Liver (tissue), 9 donors: ENCODE data around the gene FOXR1. TPM values are rescaled to one million over a fixed set of nuclear protein-coding genes. Genes with fewer than 3 reads are reported as not detected.
A peak's percentile ranks its signal among the peaks of the same experiment; 100 is the strongest.

Experiments
- DNase-seq: peaks from one replicate; pipeline ENCODE4 v3.0.0-alpha.2; 2017; ENCODE audit warnings: low spot score
- H3K27ac ChIP-seq, 2 donors: one replicate each; pipeline ENCODE4 v1.7.0; 2013; ENCODE audit warnings: inconsistent platforms in 2 of 2, low read length in 2 of 2, control low read depth in 1 of 2, low read depth in 1 of 2, mild to moderate bottlenecking in 1 of 2
- H3K27me3 ChIP-seq, 4 donors: one replicate each; pipeline versions ENCODE4 v1.6.1 to v1.7.0; 2013; ENCODE audit warnings: low read length in 3 of 4, inconsistent platforms in 1 of 4, mild to moderate bottlenecking in 1 of 4, moderate library complexity in 1 of 4; ENCODE audit not compliant: control insufficient read depth in 4 of 4, insufficient read depth in 4 of 4
- H3K36me3 ChIP-seq, 4 donors: one replicate each; pipeline versions ENCODE4 v1.6.1 to v1.7.0; 2013; ENCODE audit warnings: low read length in 3 of 4, mild to moderate bottlenecking in 3 of 4, low read depth in 1 of 4, moderate library complexity in 1 of 4; ENCODE audit not compliant: control insufficient read depth in 4 of 4, insufficient read depth in 3 of 4
- H3K4me1 ChIP-seq, 4 donors: one replicate each; pipeline versions ENCODE4 v1.6.1 to v1.7.0; 2013; ENCODE audit warnings: low read length in 3 of 4, mild to moderate bottlenecking in 3 of 4, moderate library complexity in 1 of 4; ENCODE audit not compliant: control insufficient read depth in 4 of 4, insufficient read depth in 4 of 4
- H3K4me3 ChIP-seq, 3 donors: one replicate each; pipeline versions ENCODE4 v1.6.1 to v1.7.0; 2013; ENCODE audit warnings: low read length in 3 of 3, control low read depth in 1 of 3, low read depth in 1 of 3, mild to moderate bottlenecking in 1 of 3
- H3K9ac ChIP-seq, 2 donors: one replicate each; pipeline ENCODE4 v1.7.0; 2013; ENCODE audit warnings: low read length in 2 of 2, mild to moderate bottlenecking in 2 of 2, moderate library complexity in 2 of 2, control low read depth in 1 of 2, low read depth in 1 of 2
- H3K9me3 ChIP-seq, 4 donors: one replicate each; pipeline versions ENCODE4 v1.6.1 to v1.7.0; 2013; ENCODE audit warnings: low read length in 3 of 4; ENCODE audit not compliant: control insufficient read depth in 4 of 4
- EGR1 ChIP-seq, 2 donors: IDR thresholded peaks; 2 replicates each; pipeline ENCODE4 v1.6.1; 2016 to 2018; ENCODE audit warnings: antibody characterized with exemption in 2 of 2, low read depth in 2 of 2
- FOXA1 ChIP-seq: IDR thresholded peaks from 2 replicates; pipeline ENCODE4 v1.6.1; 2016; ENCODE audit warnings: antibody characterized with exemption
- FOXA2 ChIP-seq: IDR thresholded peaks from 2 replicates; pipeline ENCODE4 v1.6.1; 2016; ENCODE audit warnings: antibody characterized with exemption
- GABPA ChIP-seq, 2 donors: IDR thresholded peaks in 1 of 2; conservative IDR thresholded peaks in 1 of 2; 2 replicates each; pipeline ENCODE4 v1.6.1; 2016; ENCODE audit warnings: antibody characterized with exemption in 2 of 2, mild to moderate bottlenecking in 1 of 2, moderate library complexity in 1 of 2
- HNF4A ChIP-seq, 2 donors: conservative IDR thresholded peaks; 2 replicates each; pipeline ENCODE4 v1.6.1; 2016; ENCODE audit warnings: antibody characterized with exemption in 2 of 2, mild to moderate bottlenecking in 2 of 2
- HNF4G ChIP-seq: IDR thresholded peaks from 2 replicates; pipeline ENCODE4 v1.6.1; 2016; ENCODE audit warnings: antibody characterized with exemption
- JUND ChIP-seq, 2 donors: IDR thresholded peaks; 2 replicates each; pipeline ENCODE4 v1.6.1; 2016; ENCODE audit warnings: antibody characterized with exemption in 2 of 2
- NR2F2 ChIP-seq: IDR thresholded peaks from 2 replicates; pipeline ENCODE4 v1.6.1; 2016; ENCODE audit warnings: antibody characterized with exemption
- RAD21 ChIP-seq, 2 donors: IDR thresholded peaks; 2 replicates each; pipeline ENCODE4 v1.6.1; 2016; ENCODE audit warnings: antibody characterized with exemption in 2 of 2, mild to moderate bottlenecking in 2 of 2
- RXRA ChIP-seq, 2 donors: IDR thresholded peaks; 2 replicates each; pipeline ENCODE4 v1.6.1; 2017 to 2018; ENCODE audit warnings: antibody characterized with exemption in 2 of 2, mild to moderate bottlenecking in 1 of 2
- SP1 ChIP-seq: IDR thresholded peaks from 2 replicates; pipeline ENCODE4 v1.6.1; 2018; ENCODE audit warnings: antibody characterized with exemption, mild to moderate bottlenecking
- TAF1 ChIP-seq: conservative IDR thresholded peaks from 2 replicates; pipeline ENCODE4 v1.6.1; 2016; ENCODE audit warnings: antibody characterized with exemption, mild to moderate bottlenecking
- YY1 ChIP-seq: IDR thresholded peaks from 2 replicates; pipeline ENCODE4 v1.6.1; 2016; ENCODE audit warnings: antibody characterized with exemption, mild to moderate bottlenecking
- WGBS: extraction: QIAGEN DNeasy Blood & Tissue Kit; methylation state at CpG from one replicate; pipeline ENCODE4 v1.1.7; 2013; 5-methylcytosine and 5-hydroxymethylcytosine counted together
- polyA plus RNA-seq, 2 donors: library from polyadenylated mRNA; stranded (reverse) in 1 of 2; unstranded in 1 of 2; fragments of 200-250 nt in 1 of 2; fragments of >200 nt in 1 of 2; fragmentation: Nextera tagmentation in 1 of 2; extraction: Ambion mirVana in 1 of 2; gene quantifications; one replicate each; pipeline versions ENCODE4 v1.2.1 to v1.2.3, GENCODE V29; 2013 to 2015
- total RNA-seq, 2 donors: library from RNA; depleted of rRNA; stranded (reverse); fragments of >200 nt; gene quantifications; one replicate each; pipeline ENCODE4 v1.2.3, GENCODE V29; 2014
- TF ChIP-seq, protein P1 (sequence below): IDR thresholded peaks from 2 replicates; pipeline ENCODE4 v1.6.1; 2016; ENCODE audit warnings: antibody characterized with exemption
- TF ChIP-seq, protein P2 (sequence below): IDR thresholded peaks from 2 replicates; pipeline ENCODE4 v1.6.1; 2016; ENCODE audit warnings: antibody characterized with exemption
- TF ChIP-seq, protein P3 (sequence below): IDR thresholded peaks from 2 replicates; pipeline ENCODE4 v1.6.1; 2016; ENCODE audit warnings: antibody characterized with exemption, mild to moderate bottlenecking
- TF ChIP-seq, protein P4 (sequence below): IDR thresholded peaks from 2 replicates; pipeline ENCODE4 v1.6.1; 2016; ENCODE audit warnings: antibody characterized with exemption
- TF ChIP-seq, protein P5 (sequence below): fragments of 150-350 bp; IDR thresholded peaks from 2 replicates; pipeline ENCODE4 v1.5.1; 2017; ENCODE audit warnings: improper control_type of control experiment, low read depth, low read length; ENCODE audit not compliant: missing input control
- donor health status: healthy.
- donor health status: healthy.
- donor health status: healthy.
- donor health status: healthy.
- donor health status: healthy.

FOXR1 gene
- total and polyA plus RNA-seq, 4 donors, result not detected

DNA sequence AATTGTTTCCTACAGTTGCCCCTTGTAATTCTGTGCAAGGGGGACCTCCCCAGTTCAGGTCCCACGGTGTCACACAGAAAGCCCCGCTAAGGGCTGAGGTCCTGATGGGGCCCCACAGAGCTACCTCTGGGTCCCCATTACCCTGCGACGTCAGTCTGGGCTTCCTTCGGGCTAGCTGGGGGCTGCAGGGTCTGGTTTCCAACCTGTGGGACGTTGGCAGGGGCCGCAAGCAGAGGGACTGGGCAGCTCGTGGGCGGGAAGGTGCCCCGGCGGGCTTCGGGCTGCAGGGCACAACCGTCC lies 58.4 kb downstream of the FOXR1 start:
- Histone ChIP-seq H3K27ac (peak overlapping the region; percentile 92 to 97), H3K36me3 (peaks cover 0 to 7% (median 3%) of the 10 kb centered on the region in 4 donors), H3K4me1 (peaks cover 5 to 46% (median 30%) of the 10 kb centered on the region in 4 donors), H3K9ac (peak overlapping the region; percentile 77 to 79), H3K9me3 (no peaks in the 10 kb centered on the region), H3K27me3 (no peaks in the 10 kb centered on the region), H3K4me3 (peak overlapping the region; percentile 66 to 86 (median 71))
- no peak for TF ChIP-seq NR2F2
- TF ChIP-seq TAF1, result no peak
- TF ChIP-seq FOXA1, result no peak
- no peak for TF ChIP-seq SP1
- TF ChIP-seq YY1, result no peak
- TF ChIP-seq GABPA (IDR thresholded peaks at IDR 0.05 in 1 of 2, conservative IDR thresholded peaks at IDR 0.05 in 1 of 2), result no peak
- TF ChIP-seq HNF4G, result no peak
- TF ChIP-seq, protein P1, sequence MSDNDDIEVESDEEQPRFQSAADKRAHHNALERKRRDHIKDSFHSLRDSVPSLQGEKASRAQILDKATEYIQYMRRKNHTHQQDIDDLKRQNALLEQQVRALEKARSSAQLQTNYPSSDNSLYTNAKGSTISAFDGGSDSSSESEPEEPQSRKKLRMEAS, result no peak
- TF ChIP-seq EGR1 (IDR thresholded peaks at IDR 0.05; ENCODE audit: low read depth in 2 of 2), result no peak
- TF ChIP-seq FOXA2, result no peak
- no peak for TF ChIP-seq HNF4A (conservative IDR thresholded peaks at IDR 0.05)
- TF ChIP-seq RAD21 (IDR thresholded peaks at IDR 0.05), result no peak
- TF ChIP-seq, protein P2, sequence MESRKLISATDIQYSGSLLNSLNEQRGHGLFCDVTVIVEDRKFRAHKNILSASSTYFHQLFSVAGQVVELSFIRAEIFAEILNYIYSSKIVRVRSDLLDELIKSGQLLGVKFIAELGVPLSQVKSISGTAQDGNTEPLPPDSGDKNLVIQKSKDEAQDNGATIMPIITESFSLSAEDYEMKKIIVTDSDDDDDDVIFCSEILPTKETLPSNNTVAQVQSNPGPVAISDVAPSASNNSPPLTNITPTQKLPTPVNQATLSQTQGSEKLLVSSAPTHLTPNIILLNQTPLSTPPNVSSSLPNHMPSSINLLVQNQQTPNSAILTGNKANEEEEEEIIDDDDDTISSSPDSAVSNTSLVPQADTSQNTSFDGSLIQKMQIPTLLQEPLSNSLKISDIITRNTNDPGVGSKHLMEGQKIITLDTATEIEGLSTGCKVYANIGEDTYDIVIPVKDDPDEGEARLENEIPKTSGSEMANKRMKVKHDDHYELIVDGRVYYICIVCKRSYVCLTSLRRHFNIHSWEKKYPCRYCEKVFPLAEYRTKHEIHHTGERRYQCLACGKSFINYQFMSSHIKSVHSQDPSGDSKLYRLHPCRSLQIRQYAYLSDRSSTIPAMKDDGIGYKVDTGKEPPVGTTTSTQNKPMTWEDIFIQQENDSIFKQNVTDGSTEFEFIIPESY, result no peak
- TF ChIP-seq JUND (IDR thresholded peaks at IDR 0.05), result no peak
- TF ChIP-seq, protein P3, sequence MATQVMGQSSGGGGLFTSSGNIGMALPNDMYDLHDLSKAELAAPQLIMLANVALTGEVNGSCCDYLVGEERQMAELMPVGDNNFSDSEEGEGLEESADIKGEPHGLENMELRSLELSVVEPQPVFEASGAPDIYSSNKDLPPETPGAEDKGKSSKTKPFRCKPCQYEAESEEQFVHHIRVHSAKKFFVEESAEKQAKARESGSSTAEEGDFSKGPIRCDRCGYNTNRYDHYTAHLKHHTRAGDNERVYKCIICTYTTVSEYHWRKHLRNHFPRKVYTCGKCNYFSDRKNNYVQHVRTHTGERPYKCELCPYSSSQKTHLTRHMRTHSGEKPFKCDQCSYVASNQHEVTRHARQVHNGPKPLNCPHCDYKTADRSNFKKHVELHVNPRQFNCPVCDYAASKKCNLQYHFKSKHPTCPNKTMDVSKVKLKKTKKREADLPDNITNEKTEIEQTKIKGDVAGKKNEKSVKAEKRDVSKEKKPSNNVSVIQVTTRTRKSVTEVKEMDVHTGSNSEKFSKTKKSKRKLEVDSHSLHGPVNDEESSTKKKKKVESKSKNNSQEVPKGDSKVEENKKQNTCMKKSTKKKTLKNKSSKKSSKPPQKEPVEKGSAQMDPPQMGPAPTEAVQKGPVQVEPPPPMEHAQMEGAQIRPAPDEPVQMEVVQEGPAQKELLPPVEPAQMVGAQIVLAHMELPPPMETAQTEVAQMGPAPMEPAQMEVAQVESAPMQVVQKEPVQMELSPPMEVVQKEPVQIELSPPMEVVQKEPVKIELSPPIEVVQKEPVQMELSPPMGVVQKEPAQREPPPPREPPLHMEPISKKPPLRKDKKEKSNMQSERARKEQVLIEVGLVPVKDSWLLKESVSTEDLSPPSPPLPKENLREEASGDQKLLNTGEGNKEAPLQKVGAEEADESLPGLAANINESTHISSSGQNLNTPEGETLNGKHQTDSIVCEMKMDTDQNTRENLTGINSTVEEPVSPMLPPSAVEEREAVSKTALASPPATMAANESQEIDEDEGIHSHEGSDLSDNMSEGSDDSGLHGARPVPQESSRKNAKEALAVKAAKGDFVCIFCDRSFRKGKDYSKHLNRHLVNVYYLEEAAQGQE, result no peak
- TF ChIP-seq, protein P4, sequence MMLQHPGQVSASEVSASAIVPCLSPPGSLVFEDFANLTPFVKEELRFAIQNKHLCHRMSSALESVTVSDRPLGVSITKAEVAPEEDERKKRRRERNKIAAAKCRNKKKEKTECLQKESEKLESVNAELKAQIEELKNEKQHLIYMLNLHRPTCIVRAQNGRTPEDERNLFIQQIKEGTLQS, result no peak
- no peak for TF ChIP-seq RXRA (IDR thresholded peaks at IDR 0.05)
- TF ChIP-seq, protein P5, sequence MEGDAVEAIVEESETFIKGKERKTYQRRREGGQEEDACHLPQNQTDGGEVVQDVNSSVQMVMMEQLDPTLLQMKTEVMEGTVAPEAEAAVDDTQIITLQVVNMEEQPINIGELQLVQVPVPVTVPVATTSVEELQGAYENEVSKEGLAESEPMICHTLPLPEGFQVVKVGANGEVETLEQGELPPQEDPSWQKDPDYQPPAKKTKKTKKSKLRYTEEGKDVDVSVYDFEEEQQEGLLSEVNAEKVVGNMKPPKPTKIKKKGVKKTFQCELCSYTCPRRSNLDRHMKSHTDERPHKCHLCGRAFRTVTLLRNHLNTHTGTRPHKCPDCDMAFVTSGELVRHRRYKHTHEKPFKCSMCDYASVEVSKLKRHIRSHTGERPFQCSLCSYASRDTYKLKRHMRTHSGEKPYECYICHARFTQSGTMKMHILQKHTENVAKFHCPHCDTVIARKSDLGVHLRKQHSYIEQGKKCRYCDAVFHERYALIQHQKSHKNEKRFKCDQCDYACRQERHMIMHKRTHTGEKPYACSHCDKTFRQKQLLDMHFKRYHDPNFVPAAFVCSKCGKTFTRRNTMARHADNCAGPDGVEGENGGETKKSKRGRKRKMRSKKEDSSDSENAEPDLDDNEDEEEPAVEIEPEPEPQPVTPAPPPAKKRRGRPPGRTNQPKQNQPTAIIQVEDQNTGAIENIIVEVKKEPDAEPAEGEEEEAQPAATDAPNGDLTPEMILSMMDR, result no peak
- DNase-seq, result no peak
- WGBS, result 2% methylated on average over 13 of the region's 13 CpGs
